ENCODE data around the gene TP63.

The TP63 gene

GRCh38 chr3:189805375-189806067 is 174.3 kb downstream of the TP63 start:
- TF ChIP-seq CTCF (IDR thresholded peaks at IDR 0.05; ENCODE audit: insufficient read depth, low read length, missing control alignments) = no peak
- DNase-seq (ENCODE audit: low read depth, low spot score) = no peak
- ChIA-PET CTCF (interaction anchor here (0.6 kb wide), 1 partner anchor 536 kb away, joined by 3 read pairs; no protein-coding TSS in a partner anchor), POLR2A (no interaction called here)
- H3K4me3 ChIP-seq (ENCODE audit: low read depth, low read length) = no peak overlapping the region

DNA sequence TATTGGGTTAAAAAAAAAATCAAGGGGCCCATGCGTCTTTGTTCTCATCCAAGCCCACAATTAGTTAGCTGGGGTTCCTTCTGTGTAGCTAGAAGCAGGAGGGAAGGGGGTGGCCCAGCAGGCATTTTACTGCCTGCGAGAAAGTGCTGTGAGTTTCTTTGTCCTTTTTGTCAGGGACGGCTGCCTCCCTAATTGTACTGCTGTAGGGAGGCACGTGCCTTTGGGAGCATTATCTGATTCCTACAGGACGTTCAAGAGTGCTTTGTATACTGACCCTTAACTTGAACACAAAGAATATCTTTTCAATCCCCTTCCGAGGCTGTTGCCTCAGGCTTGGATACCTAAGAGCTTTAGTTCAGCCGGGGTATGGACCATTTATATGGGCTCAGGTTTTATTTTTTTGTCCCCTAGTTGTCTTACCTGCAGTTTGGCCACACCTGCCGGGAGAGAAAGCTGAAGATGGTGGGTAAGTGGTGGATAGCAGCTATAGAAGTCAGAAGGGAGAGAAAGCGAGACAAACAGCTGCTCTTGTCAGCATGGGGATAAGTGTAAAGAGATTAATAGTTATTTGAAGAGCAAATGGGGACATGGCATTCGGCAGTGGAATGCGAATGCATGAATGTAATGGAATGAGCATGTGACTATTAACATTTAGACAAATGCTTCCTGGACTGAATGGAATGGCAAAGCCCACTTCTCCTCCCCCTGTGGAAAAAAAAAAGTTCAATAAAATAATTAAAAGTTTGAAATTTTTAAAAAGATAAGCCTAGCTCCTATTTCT is 175.2 kb downstream of the TP63 start:
- no peak overlapping the region for H3K4me3 ChIP-seq (ENCODE audit: low read depth, low read length)
- POLR2A ChIA-PET = interaction anchor here (0.7 kb wide), 1 partner anchor 44 kb away, joined by 3 read pairs; no protein-coding TSS in a partner anchor
- CTCF ChIA-PET = no interaction called here
- no peak for TF ChIP-seq CTCF (IDR thresholded peaks at IDR 0.05; ENCODE audit: insufficient read depth, low read length, missing control alignments)
- DNase-seq (ENCODE audit: low read depth, low spot score) = peak; percentile 29

GRCh38 chr3:189808246-189809007 is 177.2 kb downstream of the TP63 start:
- no peak for DNase-seq (ENCODE audit: low read depth, low spot score)
- ChIA-PET CTCF (interaction anchor here (1.5 kb wide), 1 partner anchor 9 kb away, joined by 3 read pairs; no protein-coding TSS in a partner anchor), POLR2A (no interaction called here)
- TF ChIP-seq CTCF (IDR thresholded peaks at IDR 0.05; ENCODE audit: insufficient read depth, low read length, missing control alignments) = no peak
- no peak overlapping the region for H3K4me3 ChIP-seq (ENCODE audit: low read depth, low read length)

DNA sequence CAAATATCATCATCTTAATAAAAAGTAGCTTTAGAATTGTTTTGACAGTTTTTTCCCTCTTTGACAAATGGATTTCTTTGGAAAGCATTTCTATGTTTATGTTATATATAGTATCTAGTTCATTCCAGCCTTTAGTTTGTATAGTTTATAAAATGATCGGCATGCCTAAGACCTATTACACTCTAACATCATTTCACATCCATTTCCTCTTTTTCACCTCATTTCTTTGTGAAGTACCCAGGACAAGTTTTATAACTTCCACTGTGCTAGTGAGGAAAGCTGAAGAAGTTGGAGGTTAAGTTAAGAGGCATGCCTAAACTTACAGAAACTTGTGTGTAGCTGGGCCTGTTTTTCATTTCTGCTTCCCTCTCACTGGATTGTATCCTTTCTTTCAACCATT is 178.4 kb downstream of the TP63 start:
- ChIA-PET CTCF (no interaction called here), POLR2A (no interaction called here)
- DNase-seq (ENCODE audit: low read depth, low spot score) = no peak
- no peak overlapping the region for H3K4me3 ChIP-seq (ENCODE audit: low read depth, low read length)
- TF ChIP-seq CTCF (IDR thresholded peaks at IDR 0.05; ENCODE audit: insufficient read depth, low read length, missing control alignments) = no peak

GRCh38 chr3:189812806-189813465 is 181.7 kb downstream of the TP63 start:
- POLR2A ChIA-PET = no interaction called here
- DNase-seq (ENCODE audit: low read depth, low spot score) = no peak
- TF ChIP-seq CTCF (IDR thresholded peaks at IDR 0.05; ENCODE audit: insufficient read depth, low read length, missing control alignments) = no peak
- CTCF ChIA-PET = interaction anchor here (0.9 kb wide), 1 partner anchor 12 kb away, joined by 3 read pairs; no protein-coding TSS in a partner anchor
- H3K4me3 ChIP-seq (ENCODE audit: low read depth, low read length) = no peak overlapping the region

Measured in AG04449 (cell line).